A549 (cell line): ENCODE measurements around the gene FAM171A1. TPM values are rescaled to one million over a fixed set of nuclear protein-coding genes. Genes with fewer than 3 reads are reported as not detected.
"Not testable (repeated sequence)": the region's sequence is repeated elsewhere in the genome, so short reads cannot be mapped to it uniquely, and the experiment has no call there.

ENCODE experiments used
- ATAC-seq, 2 experiments: fragments of 200-7000 bp in 1 of 2; fragments of >200 bp in 1 of 2; cut with Nextera tagmentation in 1 of 2; cut with Tn5 transposase in 1 of 2; 3 replicates each; pipeline versions ENCODE4 v1.8.0 to v1.9.1; 2018 to 2020; ENCODE audit warnings: mild to moderate bottlenecking in 1 of 2, moderate library complexity in 1 of 2
- CTCF ChIA-PET: fragments of 300-600 bp; sonication (Branson Sonifier 250); formaldehyde crosslinking; extraction: SDS; loops from one replicate; lab custom pipeline; 2021; ENCODE audit warnings: antibody characterized with exemption, inconsistent platforms; lab: Yijun Ruan, JAX
- POLR2A ChIA-PET: fragments of 350-600 bp; formaldehyde crosslinking; extraction: SDS; loops from one replicate; lab custom pipeline; 2021; ENCODE audit warnings: antibody characterized with exemption, inconsistent platforms; lab: Yijun Ruan, JAX
- DNase-seq, 2 experiments: peaks; one replicate each; pipeline versions ENCODE4 v3.0.0 to v3.0.0-alpha.2; 2011 to 2016; ENCODE audit warnings: low read depth in 1 of 2, low spot score in 1 of 2
- FAIRE-seq: peaks from 2 replicates; lab custom pipeline; 2011; peaks lifted over from hg19 to GRCh38; lab: Jason Lieb, UNC
- H3K27ac ChIP-seq, 2 experiments: fragments of >200 bp; sonication (Bioruptor Twin); formaldehyde crosslinking; 3 replicates each; pipeline ENCODE4 v1.5.1; 2016 to 2017
- H3K4me1 ChIP-seq: fragments of >200 bp; sonication (Bioruptor Twin); formaldehyde crosslinking; 3 replicates; pipeline ENCODE4 v1.6.1; 2016
- H3K4me2 ChIP-seq: fragments of >200 bp; sonication (Bioruptor Twin); formaldehyde crosslinking; 3 replicates; pipeline ENCODE4 v1.6.1; 2016
- H3K4me3 ChIP-seq: fragments of >200 bp; sonication (Bioruptor Twin); formaldehyde crosslinking; 3 replicates; pipeline ENCODE4 v1.5.1; 2016
- H3K9me3 ChIP-seq: fragments of >200 bp; sonication (Bioruptor Twin); formaldehyde crosslinking; 3 replicates; pipeline ENCODE4 v1.6.1; 2016
- BCL3 ChIP-seq: fragments of >200 bp; sonication (Bioruptor Twin); formaldehyde crosslinking; IDR thresholded peaks from 3 replicates; pipeline ENCODE4 v1.6.1; 2016
- CHD4 ChIP-seq: fragments of 200-600 bp; sonication (generic); IDR thresholded peaks from 2 replicates; pipeline ENCODE4 v1.6.1; 2016; ENCODE audit warnings: antibody characterized with exemption, mild to moderate bottlenecking, borderline replicate concordance
- CTCF ChIP-seq: fragments of >200 bp; sonication (Bioruptor Twin); formaldehyde crosslinking; IDR thresholded peaks from 3 replicates; pipeline ENCODE4 v1.5.1; 2016
- EHMT2 ChIP-seq: fragments of 200-600 bp; sonication (generic); IDR thresholded peaks from 2 replicates; pipeline ENCODE4 v1.6.1; 2016; ENCODE audit warnings: antibody characterized with exemption, low read depth, mild to moderate bottlenecking, moderate library complexity
- EP300 ChIP-seq, 2 experiments: fragments of >200 bp; sonication (Bioruptor Twin); formaldehyde crosslinking; IDR thresholded peaks; 2 replicates in 1 of 2; 3 replicates in 1 of 2; pipeline ENCODE4 v1.6.1; 2016 to 2017
- ESRRA ChIP-seq: fragments of 150-350 bp; IDR thresholded peaks from 2 replicates; pipeline ENCODE4 v1.6.1; 2014; ENCODE audit warnings: mild to moderate bottlenecking, low read length, borderline replicate concordance
- FOSL2 ChIP-seq, 2 experiments: fragments of 450-650 bp in 1 of 2; fragments of >200 bp in 1 of 2; sonication (Bioruptor Twin) in 1 of 2; formaldehyde crosslinking; IDR thresholded peaks; 2 replicates each; pipeline versions ENCODE4 v1.5.0 to v1.6.1; 2016 to 2020; ENCODE audit warnings: mild to moderate bottlenecking in 1 of 2, moderate library complexity in 1 of 2
- FOXS1 ChIP-seq: fragments of 250-450 bp; sonication (Bioruptor Pico); IDR thresholded peaks from 2 replicates; pipeline ENCODE4 v1.5.0; 2020; ENCODE audit warnings: mild to moderate bottlenecking, moderate library complexity
- GATA3 ChIP-seq: IDR thresholded peaks from 2 replicates; pipeline ENCODE4 v1.6.1; 2012; ENCODE audit warnings: borderline replicate concordance
- HDAC2 ChIP-seq: fragments of 200-600 bp; sonication (generic); IDR thresholded peaks from 2 replicates; pipeline ENCODE4 v1.6.1; 2016
- HES2 ChIP-seq: fragments of >200 bp; sonication (Bioruptor Twin); formaldehyde crosslinking; IDR thresholded peaks from 2 replicates; pipeline ENCODE4 v1.6.1; 2016
- HOXB5 ChIP-seq: fragments of 250-450 bp; sonication (Bioruptor Pico); IDR thresholded peaks from 2 replicates; pipeline ENCODE4 v1.5.0; 2020; ENCODE audit warnings: mild to moderate bottlenecking, moderate library complexity
- JUN ChIP-seq, 2 experiments: fragments of >200 bp; sonication (Bioruptor Twin); formaldehyde crosslinking; IDR thresholded peaks; 2 replicates in 1 of 2; 3 replicates in 1 of 2; pipeline ENCODE4 v1.6.1; 2016 to 2017
- KDM1A ChIP-seq: fragments of 200-600 bp; sonication (generic); IDR thresholded peaks from 2 replicates; pipeline ENCODE4 v1.6.1; 2016; ENCODE audit warnings: low read depth, mild to moderate bottlenecking
- MAFK ChIP-seq: fragments of 450-650 bp; IDR thresholded peaks from 2 replicates; pipeline ENCODE4 v1.6.1; 2014; ENCODE audit not compliant: partially characterized antibody
- MAX ChIP-seq: IDR thresholded peaks from 2 replicates; pipeline ENCODE4 v1.6.1; 2012
- MAZ ChIP-seq: fragments of 150-350 bp; IDR thresholded peaks from 2 replicates; pipeline ENCODE4 v1.6.1; 2014; ENCODE audit warnings: antibody characterized with exemption, low read depth, low read length, borderline replicate concordance
- NFE2L2 ChIP-seq: fragments of 150-350 bp; conservative IDR thresholded peaks from 2 replicates; pipeline ENCODE4 v1.6.1; 2014; ENCODE audit warnings: low read length
- NPAS2 ChIP-seq: fragments of 250-450 bp; sonication (Bioruptor Pico); IDR thresholded peaks from 2 replicates; pipeline ENCODE4 v1.8.0; 2022; ENCODE audit warnings: mild to moderate bottlenecking, moderate library complexity, borderline replicate concordance
- PHF8 ChIP-seq: fragments of 200-600 bp; sonication (generic); IDR thresholded peaks from 2 replicates; pipeline ENCODE4 v1.6.1; 2016; ENCODE audit warnings: low read depth, mild to moderate bottlenecking, antibody characterized with exemption, moderate library complexity, borderline replicate concordance
- POLR2A ChIP-seq: IDR thresholded peaks from 2 replicates; pipeline ENCODE4 v1.6.1; 2012; ENCODE audit warnings: mild to moderate bottlenecking, low read length
- POLR2AphosphoS2 ChIP-seq: conservative IDR thresholded peaks from 2 replicates; pipeline ENCODE4 v1.6.1; 2012; ENCODE audit warnings: low read length, improper control_type of control experiment, inconsistent platforms
- RARB ChIP-seq: fragments of 250-450 bp; sonication (Bioruptor Pico); IDR thresholded peaks from 2 replicates; pipeline ENCODE4 v1.8.0; 2021; ENCODE audit warnings: mild to moderate bottlenecking, moderate library complexity
- RCOR1 ChIP-seq: fragments of 150-350 bp; IDR thresholded peaks from 2 replicates; pipeline ENCODE4 v1.6.1; 2014; ENCODE audit warnings: antibody characterized with exemption, low read length, low read depth
- TP53 ChIP-seq: fragments of 250-450 bp; sonication (Bioruptor Pico); IDR thresholded peaks from 2 replicates; pipeline ENCODE4 v1.5.0; 2021; ENCODE audit warnings: mild to moderate bottlenecking, moderate library complexity
- ZC3H11A ChIP-seq: fragments of 450-650 bp; IDR thresholded peaks from 2 replicates; pipeline ENCODE4 v1.6.1; 2014; ENCODE audit warnings: antibody characterized with exemption, mild to moderate bottlenecking
- ZSCAN20 ChIP-seq: fragments of 250-450 bp; sonication (Bioruptor Pico); IDR thresholded peaks from 2 replicates; pipeline ENCODE4 v1.8.0; 2022; ENCODE audit warnings: mild to moderate bottlenecking, moderate library complexity
- WGBS: methylation state at CpG from one replicate; pipeline ENCODE4 v1.1.6; 2017; ENCODE audit errors: missing lambda C conversion rate; 5-methylcytosine and 5-hydroxymethylcytosine counted together
- polyA plus RNA-seq, 4 experiments: library from polyadenylated mRNA; depleted of rRNA in 3 of 4; stranded (reverse); fragments of >200 nt; fragmentation: RNase III in 1 of 4; extraction: RNeasy Plus Mini Kit Qiagen cat#74134 plus additional on column Dnase treatment in 1 of 4; gene quantifications; 2 replicates in 3 of 4; 3 replicates in 1 of 4; pipeline ENCODE4 v1.2.3, GENCODE V29; 2011 to 2017

The FAM171A1 gene
- polyA plus RNA-seq, 2 of the 4 experiments (the other 2 are of a cell fraction), result 13.8 to 15.2 TPM

GRCh38 chr10:15333181-15333580 lies 37.9 kb downstream of the FAM171A1 start:
- DNase-seq, FAIRE-seq: not testable (repeated sequence)

GRCh38 chr10:15331461-15331860 lies 39.6 kb downstream of the FAM171A1 start:
- Histone ChIP-seq H3K9me3 (no peaks in the 10 kb centered on the region), H3K4me1 (peaks cover 24% of the 10 kb centered on the region), H3K4me2 (no peak overlapping the region)
- no peak for FAIRE-seq
- CTCF ChIA-PET, result no interaction called here
- TF ChIP-seq ZC3H11A (no peak), RARB (CRISPR knock-in tag) (no peak), KDM1A (no peak), POLR2A (no peak), MAX (no peak), ZSCAN20 (CRISPR knock-in tag) (no peak), RCOR1 (no peak), TP53 (CRISPR knock-in tag) (no peak), NFE2L2 (no peak), ESRRA (no peak), HOXB5 (CRISPR knock-in tag) (no peak), FOXS1 (CRISPR knock-in tag) (no peak), HDAC2 (no peak), NPAS2 (CRISPR knock-in tag) (no peak), FOSL2 (IDR thresholded peaks at IDR 0.05) (no peak), FOSL2 (CRISPR knock-in tag; IDR thresholded peaks at IDR 0.05) (no peak), PHF8 (no peak), GATA3 (no peak)
- TF ChIP-seq, all 56 proteins: peak for 0
- DNase-seq, result no peak
- Histone ChIP-seq H3K4me3 (no peak overlapping the region), H3K27ac (no peak overlapping the region)
- 69% methylated on average over 1 of the region's 1 CpG for WGBS
- POLR2A ChIA-PET, result no interaction called here
- ATAC-seq, result no peak

More at GRCh38 chr10:15333181-15333580, 37.9 kb downstream of the FAM171A1 start:
- CTCF ChIA-PET, result interaction anchor here (1.0 kb wide), 1 partner anchor 10 kb away, joined by 4 read pairs; no protein-coding TSS in a partner anchor
- H3K4me3 ChIP-seq, H3K27ac ChIP-seq, H3K9me3 ChIP-seq, ATAC-seq, H3K4me2 ChIP-seq, POLR2A ChIA-PET: not testable (repeated sequence)
- 90% methylated on average over 8 of the region's 8 CpGs for WGBS
- H3K4me1 ChIP-seq, result peaks cover 24% of the 10 kb centered on the region

GRCh38 chr10:15329437-15329836 lies 41.7 kb downstream of the FAM171A1 start:
- ChIA-PET POLR2A (no interaction called here), CTCF (interaction anchor here (1.6 kb wide), 1 partner anchor 43 kb away, joined by 3 read pairs; no protein-coding TSS in a partner anchor)
- ATAC-seq (0 out of 6 replicates have a peak, but pooled peaks of 1 of the 2 experiments have one; percentile 24), FAIRE-seq (no peak), DNase-seq (no peak)
- Histone ChIP-seq H3K27ac (no peak overlapping the region), H3K4me1 (peaks cover 17% of the 10 kb centered on the region), H3K4me3 (no peak overlapping the region), H3K9me3 (0 out of 3 replicates have a peak, but pooled peaks cover 4% of the 10 kb centered on the region), H3K4me2 (no peak overlapping the region)
- TF ChIP-seq BCL3 (no peak), JUN (IDR thresholded peaks at IDR 0.05) (no peak)
- WGBS, result 57% methylated on average over 2 of the region's 2 CpGs

GRCh38 chr10:15325944-15326284 lies 45.2 kb downstream of the FAM171A1 start:
- H3K27ac ChIP-seq, result peak overlapping the region in 1 of 2 experiments; percentile 70; a peak in 3 of 6 replicates
- ChIA-PET CTCF (no interaction called here), POLR2A (no interaction called here)
- 66% methylated on average over 4 of the region's 4 CpGs for WGBS
- H3K4me3 ChIP-seq, result no peak overlapping the region
- 0 out of 3 replicates have a peak, but pooled peaks cover 4% of the 10 kb centered on the region for H3K9me3 ChIP-seq
- ATAC-seq, result no peak
- H3K4me2 ChIP-seq, result peak overlapping the region; percentile 48
- peaks cover 9% of the 10 kb centered on the region; the same call in 2 of the 3 replicates for H3K4me1 ChIP-seq
- no peak for FAIRE-seq
- TF ChIP-seq CTCF (no peak), MAFK (no peak), POLR2AphosphoS2 (no peak), EHMT2 (no peak), CHD4 (no peak), MAZ (no peak), HES2 (no peak), FOXS1 (CRISPR knock-in tag) (no peak), EP300 (IDR thresholded peaks at IDR 0.05) (no peak)
- no peak for DNase-seq
